Panc1 (cell line): ENCODE results near the gene OR1N2.

ENCODE experiments used
- CTCF ChIP-seq: fragments of 450-650 bp; IDR thresholded peaks from 2 replicates; pipeline ENCODE4 v1.5.1; 2017; ENCODE audit warnings: mild to moderate bottlenecking
- POLR2AphosphoS5 ChIP-seq: IDR thresholded peaks from 2 replicates; pipeline ENCODE4 v1.6.1; 2012; ENCODE audit warnings: mild to moderate bottlenecking, low read depth, low read length, moderate library complexity

DNA sequence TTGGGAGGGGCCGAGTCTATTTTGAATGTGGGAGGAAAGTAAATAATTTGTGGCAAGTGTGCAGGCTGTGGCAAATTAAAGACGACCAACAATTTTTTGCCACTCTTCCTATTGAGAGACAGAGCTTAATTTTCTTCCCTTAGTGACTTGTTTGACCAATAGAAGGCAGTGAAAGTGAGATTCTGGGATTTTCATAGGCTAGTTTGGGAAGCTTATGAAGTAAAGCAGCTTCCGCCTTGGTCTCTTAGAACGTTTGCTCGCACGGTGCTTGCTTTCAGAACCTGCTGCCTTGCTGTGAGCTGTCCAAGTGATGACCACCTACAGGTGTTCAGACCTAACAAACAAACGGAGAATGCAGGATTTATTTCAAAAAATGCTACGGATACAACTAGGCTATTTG lies 6.7 kb upstream of the OR1N2 start:
- TF ChIP-seq CTCF = no peak
- TF ChIP-seq POLR2AphosphoS5 = no peak
